ENCODE data around the gene CD69.

DNA sequence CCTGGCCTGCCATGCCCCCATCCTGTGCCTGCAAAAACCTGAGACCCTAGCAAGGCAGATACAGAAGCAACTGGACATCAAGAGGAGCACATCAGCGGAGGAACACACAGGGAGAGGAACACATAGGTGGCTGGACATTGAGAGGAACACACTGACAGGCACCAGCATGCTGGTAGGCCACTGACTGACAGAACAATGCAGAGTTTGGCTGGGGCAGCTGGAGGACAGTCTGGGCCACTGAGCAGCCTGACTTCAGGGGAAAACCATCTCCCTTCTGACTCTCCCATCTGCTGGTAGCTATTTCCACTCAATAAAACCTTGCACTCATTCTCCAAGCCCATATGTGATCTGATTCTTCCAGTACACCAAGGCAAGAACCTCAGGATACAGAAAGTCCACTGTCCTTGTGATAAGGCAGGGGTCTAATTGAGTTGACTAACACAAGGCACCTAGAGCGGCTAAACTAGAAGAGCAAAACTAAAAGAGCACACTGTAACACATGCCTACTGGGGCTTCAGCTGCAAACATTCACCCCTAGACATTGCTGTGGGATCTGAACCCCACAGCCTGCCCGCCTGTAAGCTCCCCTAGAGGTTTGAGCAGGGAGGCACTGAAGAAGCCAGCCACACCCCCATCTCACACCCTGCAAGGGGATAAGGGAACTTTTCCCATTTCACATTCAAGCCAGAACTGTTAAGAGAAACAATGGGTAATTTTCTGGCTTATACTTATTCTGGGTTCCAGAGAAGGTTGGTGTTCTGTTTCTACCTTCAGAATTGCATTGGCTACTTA, 49.9 kb downstream of the CD69 start:
- TF ChIP-seq, protein P1, sequence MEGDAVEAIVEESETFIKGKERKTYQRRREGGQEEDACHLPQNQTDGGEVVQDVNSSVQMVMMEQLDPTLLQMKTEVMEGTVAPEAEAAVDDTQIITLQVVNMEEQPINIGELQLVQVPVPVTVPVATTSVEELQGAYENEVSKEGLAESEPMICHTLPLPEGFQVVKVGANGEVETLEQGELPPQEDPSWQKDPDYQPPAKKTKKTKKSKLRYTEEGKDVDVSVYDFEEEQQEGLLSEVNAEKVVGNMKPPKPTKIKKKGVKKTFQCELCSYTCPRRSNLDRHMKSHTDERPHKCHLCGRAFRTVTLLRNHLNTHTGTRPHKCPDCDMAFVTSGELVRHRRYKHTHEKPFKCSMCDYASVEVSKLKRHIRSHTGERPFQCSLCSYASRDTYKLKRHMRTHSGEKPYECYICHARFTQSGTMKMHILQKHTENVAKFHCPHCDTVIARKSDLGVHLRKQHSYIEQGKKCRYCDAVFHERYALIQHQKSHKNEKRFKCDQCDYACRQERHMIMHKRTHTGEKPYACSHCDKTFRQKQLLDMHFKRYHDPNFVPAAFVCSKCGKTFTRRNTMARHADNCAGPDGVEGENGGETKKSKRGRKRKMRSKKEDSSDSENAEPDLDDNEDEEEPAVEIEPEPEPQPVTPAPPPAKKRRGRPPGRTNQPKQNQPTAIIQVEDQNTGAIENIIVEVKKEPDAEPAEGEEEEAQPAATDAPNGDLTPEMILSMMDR (conservative IDR thresholded peaks at IDR 0.05) = no peak
- no peak for TF ChIP-seq EZH2 (IDR thresholded peaks at IDR 0.05; ENCODE audit: low read depth)
